Liver (tissue), 3 donors: ENCODE data around the gene CRAT.

ENCODE experiments used
- CTCF ChIP-seq: fragments of 150-350 bp; IDR thresholded peaks from 2 replicates; pipeline ENCODE4 v1.5.1; 2017; ENCODE audit warnings: improper control_type of control experiment, low read depth, low read length; ENCODE audit not compliant: missing input control
- FOXA1 ChIP-seq: IDR thresholded peaks from 2 replicates; pipeline ENCODE4 v1.6.1; 2016; ENCODE audit warnings: antibody characterized with exemption
- GABPA ChIP-seq, 2 donors: IDR thresholded peaks in 1 of 2; conservative IDR thresholded peaks in 1 of 2; 2 replicates each; pipeline ENCODE4 v1.6.1; 2016; ENCODE audit warnings: antibody characterized with exemption in 2 of 2, mild to moderate bottlenecking in 1 of 2, moderate library complexity in 1 of 2
- RAD21 ChIP-seq, 2 donors: IDR thresholded peaks; 2 replicates each; pipeline ENCODE4 v1.6.1; 2016; ENCODE audit warnings: antibody characterized with exemption in 2 of 2, mild to moderate bottlenecking in 2 of 2
- REST ChIP-seq: IDR thresholded peaks from 2 replicates; pipeline ENCODE4 v1.6.1; 2016; ENCODE audit warnings: antibody characterized with exemption, mild to moderate bottlenecking
- RXRA ChIP-seq, 2 donors: IDR thresholded peaks; 2 replicates each; pipeline ENCODE4 v1.6.1; 2017 to 2018; ENCODE audit warnings: antibody characterized with exemption in 2 of 2, mild to moderate bottlenecking in 1 of 2
- YY1 ChIP-seq: IDR thresholded peaks from 2 replicates; pipeline ENCODE4 v1.6.1; 2016; ENCODE audit warnings: antibody characterized with exemption, mild to moderate bottlenecking
- TF ChIP-seq, protein P1 (sequence below): IDR thresholded peaks from 2 replicates; pipeline ENCODE4 v1.6.1; 2016; ENCODE audit warnings: antibody characterized with exemption
- donor health status: healthy.
- donor health status: healthy.

- TF ChIP-seq CTCF (no peak), YY1 (peak; percentile 98), REST (peak; percentile 79), RXRA (IDR thresholded peaks at IDR 0.05) (peak in 1 of 2 donors; percentile 13), RAD21 (IDR thresholded peaks at IDR 0.05) (no peak), GABPA (IDR thresholded peaks at IDR 0.05 in 1 of 2, conservative IDR thresholded peaks at IDR 0.05 in 1 of 2) (no peak), FOXA1 (no peak)
- TF ChIP-seq, protein P1, sequence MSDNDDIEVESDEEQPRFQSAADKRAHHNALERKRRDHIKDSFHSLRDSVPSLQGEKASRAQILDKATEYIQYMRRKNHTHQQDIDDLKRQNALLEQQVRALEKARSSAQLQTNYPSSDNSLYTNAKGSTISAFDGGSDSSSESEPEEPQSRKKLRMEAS: no peak
These were observed at the start of gene CRAT, which contains the start of gene PTPA for GRCh38 chr9:129110740-129111527.
